HuH-7 (cell line): ENCODE results near the gene NYAP2.

ENCODE experiments used
- DNase-seq: peaks from one replicate; pipeline ENCODE4 v3.0.0; 2011; ENCODE audit warnings: low spot score

Gene NYAP2

GRCh38 chr2:225486236-225486635 is 86.7 kb downstream of the NYAP2 start:
- DNase-seq, result no peak

- no peak for DNase-seq
These were observed 88.4 kb downstream of the NYAP2 start for GRCh38 chr2:225487878-225488416.

- DNase-seq, result no peak
These were observed 89.2 kb downstream of the NYAP2 start for GRCh38 chr2:225488743-225489142.

GRCh38 chr2:225493420-225494099 is 94.0 kb downstream of the NYAP2 start:
- DNase-seq, result no peak

GRCh38 chr2:225494100-225494459 is 94.6 kb downstream of the NYAP2 start:
- no peak for DNase-seq

GRCh38 chr2:225495706-225496105 is 96.2 kb downstream of the NYAP2 start:
- DNase-seq, result no peak

GRCh38 chr2:225496568-225496967 is 97.1 kb downstream of the NYAP2 start:
- no peak for DNase-seq

- no peak for DNase-seq
These were observed 97.7 kb downstream of the NYAP2 start for GRCh38 chr2:225497166-225497565.

GRCh38 chr2:225501022-225501421 is 101.5 kb downstream of the NYAP2 start:
- DNase-seq, result no peak

GRCh38 chr2:225502971-225503370 is 103.5 kb downstream of the NYAP2 start:
- no peak for DNase-seq

- no peak for DNase-seq
These were observed 111.3 kb downstream of the NYAP2 start for GRCh38 chr2:225510796-225511195.

GRCh38 chr2:225512469-225512868 is 113.0 kb downstream of the NYAP2 start:
- DNase-seq, result no peak

GRCh38 chr2:225512876-225513540 is 113.5 kb downstream of the NYAP2 start:
- DNase-seq, result no peak

- no peak for DNase-seq
These were observed 115.5 kb downstream of the NYAP2 start for GRCh38 chr2:225515033-225515432.

- no peak for DNase-seq
These were observed 127.4 kb downstream of the NYAP2 start for GRCh38 chr2:225526760-225527390.

- DNase-seq, result no peak
These were observed 132.0 kb downstream of the NYAP2 start for GRCh38 chr2:225531559-225531958.

- DNase-seq, result no peak
These were observed 132.6 kb downstream of the NYAP2 start for GRCh38 chr2:225532096-225532495.

- no peak for DNase-seq
These were observed 134.5 kb downstream of the NYAP2 start for GRCh38 chr2:225534037-225534436.

- no peak for DNase-seq
These were observed 135.2 kb downstream of the NYAP2 start for GRCh38 chr2:225534697-225535096.

- no peak for DNase-seq
These were observed 136.5 kb downstream of the NYAP2 start for GRCh38 chr2:225536036-225536435.

- DNase-seq, result no peak
These were observed 144.1 kb downstream of the NYAP2 start for GRCh38 chr2:225543626-225544025.

- DNase-seq, result no peak
These were observed 157.0 kb downstream of the NYAP2 start for GRCh38 chr2:225556461-225556860.

- DNase-seq, result no peak
These were observed 159.0 kb downstream of the NYAP2 start for GRCh38 chr2:225558399-225559071.
